HG03280 (cell line): Measurements from ENCODE around the gene ACOX1.
"Not testable (repeated sequence)": the region's sequence is repeated elsewhere in the genome, so short reads cannot be mapped to it uniquely, and the experiment has no call there.

ENCODE experiments used
- ATAC-seq: cut with Tn5 transposase; IDR thresholded peaks from one replicate; pipeline ENCODE4 v1.9.1; 2021; ENCODE audit warnings: mild to moderate bottlenecking, moderate library complexity; ENCODE audit not compliant: unreplicated experiment

The ACOX1 gene

GRCh38 chr17:75983501-75984181 lies 4.7 kb upstream of the ACOX1 start:
- ATAC-seq = no peak

- ATAC-seq = no peak
Observed at GRCh38 chr17:75981019-75981615, 2.2 kb upstream of the ACOX1 start.

- ATAC-seq = no peak
Observed at GRCh38 chr17:75980188-75981018, 1.4 kb upstream of the ACOX1 start.

GRCh38 chr17:75979705-75980187 lies 780 bp upstream of the ACOX1 start:
- ATAC-seq = peak; percentile 17

- ATAC-seq = no peak
Observed at GRCh38 chr17:75976175-75976848, 2.7 kb downstream of the ACOX1 start.

- ATAC-seq = no peak
Observed at GRCh38 chr17:75975757-75976174, 3.2 kb downstream of the ACOX1 start.

GRCh38 chr17:75975187-75975586 lies 3.8 kb downstream of the ACOX1 start:
- not testable (repeated sequence) for ATAC-seq

GRCh38 chr17:75970626-75971025 lies 8.3 kb downstream of the ACOX1 start:
- no peak for ATAC-seq

GRCh38 chr17:75970011-75970523 lies 8.9 kb downstream of the ACOX1 start:
- ATAC-seq = no peak

GRCh38 chr17:75969044-75969443 lies 9.9 kb downstream of the ACOX1 start:
- ATAC-seq = not testable (repeated sequence)

- ATAC-seq = no peak
Observed at GRCh38 chr17:75965468-75965867, 13.5 kb downstream of the ACOX1 start.

- ATAC-seq = no peak
Observed at GRCh38 chr17:75959839-75960511, 19.0 kb downstream of the ACOX1 start.

- no peak for ATAC-seq
Observed at GRCh38 chr17:75959051-75959838, 19.7 kb downstream of the ACOX1 start.

GRCh38 chr17:75950855-75951554 lies 28.0 kb downstream of the ACOX1 start:
- no peak for ATAC-seq

- ATAC-seq = no peak
Observed at GRCh38 chr17:75950421-75950820, 28.5 kb downstream of the ACOX1 start.

GRCh38 chr17:75945211-75945610 lies 33.8 kb downstream of the ACOX1 start:
- no peak for ATAC-seq

- ATAC-seq = no peak
Observed at GRCh38 chr17:75943491-75943890, 35.5 kb downstream of the ACOX1 start.

- ATAC-seq = no peak
Observed at GRCh38 chr17:75942473-75942872, 36.5 kb downstream of the ACOX1 start.

- no peak for ATAC-seq
Observed at GRCh38 chr17:75941442-75941819, 37.5 kb downstream of the ACOX1 start.
